Heart right ventricle (tissue), 16 donors: ENCODE measurements around the gene CHST12. TPM values are rescaled to one million over a fixed set of nuclear protein-coding genes. Genes with fewer than 3 reads are reported as not detected.

Experiments used
- ATAC-seq, 8 donors: fragments of 200-7000 bp; cut with Tn5 transposase; one replicate each; pipeline ENCODE4 v1.9.1; 2020; ENCODE audit warnings: mild to moderate bottlenecking in 8 of 8, moderate library complexity in 8 of 8, moderate number of reproducible peaks in 1 of 8
- DNase-seq, 2 donors: peaks; one replicate each; pipeline ENCODE4 v3.0.0-alpha.2; 2020
- H3K27ac ChIP-seq, 10 donors: fragments of 200-600 bp; sonication (generic) in 2 of 10; one replicate each; pipeline versions ENCODE4 v1.5.0 to v1.8.0; 2020 to 2022; ENCODE audit warnings: mild to moderate bottlenecking in 3 of 10
- H3K27me3 ChIP-seq, 7 donors: fragments of 200-600 bp; one replicate each; pipeline ENCODE4 v1.8.0; 2021 to 2022; ENCODE audit warnings: mild to moderate bottlenecking in 2 of 7
- H3K36me3 ChIP-seq, 9 donors: fragments of 200-600 bp; sonication (generic) in 1 of 9; one replicate each; pipeline versions ENCODE4 v1.5.0 to v1.8.0; 2020 to 2022; ENCODE audit warnings: mild to moderate bottlenecking in 2 of 9
- H3K4me1 ChIP-seq, 9 donors: fragments of 200-600 bp; sonication (generic) in 1 of 9; one replicate each; pipeline versions ENCODE4 v1.5.0 to v1.8.0; 2020 to 2022; ENCODE audit warnings: mild to moderate bottlenecking in 4 of 9
- H3K4me3 ChIP-seq, 10 donors: fragments of 200-600 bp; sonication (generic) in 2 of 10; one replicate each; pipeline versions ENCODE4 v1.5.0 to v1.8.0; 2020 to 2022; ENCODE audit warnings: mild to moderate bottlenecking in 7 of 10, moderate library complexity in 2 of 10
- H3K9me3 ChIP-seq, 11 donors: fragments of 200-600 bp in 10 of 11; sonication (generic) in 2 of 11; one replicate each; pipeline versions ENCODE4 v1.5.0 to v1.8.0; 2013 to 2022; ENCODE audit warnings: mild to moderate bottlenecking in 2 of 11, control low read depth in 1 of 11, moderate library complexity in 1 of 11
- WGBS, 2 donors: extraction: QIAGEN DNeasy Blood & Tissue Kit; methylation state at CpG; one replicate each; pipeline ENCODE4 v1.1.7; 2013; ENCODE audit warnings: inconsistent platforms in 1 of 2; 5-methylcytosine and 5-hydroxymethylcytosine counted together
- intact Hi-C, 10 donors: fragments of 100-400 bp; cut with DNase I; formaldehyde crosslinking; loops; one replicate each; pipeline versions ENCODE4 v1.11.1 to v1.14.2; 2022
- polyA plus RNA-seq, 2 donors: library from polyadenylated mRNA; stranded (reverse); fragments of 200-250 nt; gene quantifications; one replicate each; pipeline ENCODE4 v1.2.3, GENCODE V29; 2013
- total RNA-seq, 10 donors: library from RNA; stranded (reverse); fragmentation: NEBNext Ultra II Directional in 3 of 10; extraction: Animal tissue kit (Norgen Biotek cat#: 25700) in 3 of 10; gene quantifications; one replicate each; pipeline versions ENCODE4 v1.2.1 to v1.2.4, GENCODE V29; 2021 to 2023
- TF ChIP-seq, protein P1 (sequence below), 9 donors: fragments of 200-600 bp; sonication (generic) in 2 of 9; IDR thresholded peaks; one replicate each; pipeline versions ENCODE4 v1.5.0 to v1.8.0; 2021 to 2022; ENCODE audit warnings: antibody characterized with exemption in 9 of 9, mild to moderate bottlenecking in 5 of 9, moderate library complexity in 1 of 9
- donor health status: Arrhythmogenic right ventricular cardiomyopathy.
- donor health status: ischemic (EF 13 %, LVEDD 7.1; RV severe dilation, severe dysfunction).
- donor health status: healthy with polysubstance abuse.
- donor health status: DM: no; HTN: yes; CAD: no.
- donor health status: DM: no; HTN: no; CAD: no.
- donor health status: ischemic (EF 25% LVEDD 6.9; RV normal size, moderate dysfunction).
- donor health status: ischemic (EF 25% LVEDD 5.7; RV mildly dilated, moderate dysfunction).
- donor health status: healthy.
- donor health status: DM: yes; HTN: yes; CAD: no.
- donor health status: Ischemic cardiomyopathy.
- donor health status: ischemic (EF 35%, LVEDD 5.7; RV mildly dilated, moderate dysfunction).
- donor health status: nonischemic (EF 11% LVEDD 7.7; RV severe dilation, severe dysfunction).
- donor health status: DM: yes; HTN: yes; CAD: no.
- donor health status: PGD.
- donor health status: ischemic (EF 29% LVEDD 5.4; RV normal size, mild dysfunction).
- donor health status: nonischemic (EF 23%, LVEDD 6.1; RV moderate dilation, normal function).

Gene CHST12
- total and polyA plus RNA-seq, 12 donors, result 12.4 to 17.2 (median 14.0) TPM

DNA sequence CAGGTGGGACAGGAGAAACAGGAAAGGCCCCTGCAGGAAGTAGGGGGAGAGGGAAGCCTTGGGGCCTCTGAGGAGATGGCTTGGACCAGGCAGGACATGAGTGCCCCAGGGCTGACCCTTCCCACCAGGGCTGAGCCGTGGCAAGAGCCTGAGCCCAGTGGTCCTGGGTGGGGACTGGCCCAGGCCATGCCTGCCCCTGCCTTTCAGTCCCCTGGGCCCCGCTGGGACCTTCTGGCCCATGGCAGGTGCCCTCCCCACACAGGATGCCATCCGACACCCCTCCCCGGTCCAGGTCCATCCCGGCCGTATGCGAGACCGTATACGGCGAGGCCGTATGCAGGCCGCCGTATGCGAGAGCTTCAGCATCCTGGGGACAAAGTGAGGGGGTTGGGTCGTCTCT lies 70.8 kb downstream of the CHST12 start:
- intact Hi-C loops, result loop anchor here in 7 of 10 donors (5.0 to 10.0 kb wide), 6 partner anchors 48 to 889 kb away; partner anchors contain the start of genes BRAT1 (in 4 of the 7), IQCE (in 4 of the 7) and AMZ1 (in 2 of the 7)
- ATAC-seq, result no peak
- H3K27me3 ChIP-seq, result peaks cover 0 to 29% (median 5%) of the 10 kb centered on the region in 7 donors
- H3K36me3 ChIP-seq, result no peaks in the 10 kb centered on the region
- H3K27ac ChIP-seq, result no peak overlapping the region
- no peaks in the 10 kb centered on the region for H3K9me3 ChIP-seq
- H3K4me1 ChIP-seq, result peaks cover 19 to 46% (median 33%) of the 10 kb centered on the region in 9 donors
- DNase-seq, result no peak
- TF ChIP-seq, protein P1, sequence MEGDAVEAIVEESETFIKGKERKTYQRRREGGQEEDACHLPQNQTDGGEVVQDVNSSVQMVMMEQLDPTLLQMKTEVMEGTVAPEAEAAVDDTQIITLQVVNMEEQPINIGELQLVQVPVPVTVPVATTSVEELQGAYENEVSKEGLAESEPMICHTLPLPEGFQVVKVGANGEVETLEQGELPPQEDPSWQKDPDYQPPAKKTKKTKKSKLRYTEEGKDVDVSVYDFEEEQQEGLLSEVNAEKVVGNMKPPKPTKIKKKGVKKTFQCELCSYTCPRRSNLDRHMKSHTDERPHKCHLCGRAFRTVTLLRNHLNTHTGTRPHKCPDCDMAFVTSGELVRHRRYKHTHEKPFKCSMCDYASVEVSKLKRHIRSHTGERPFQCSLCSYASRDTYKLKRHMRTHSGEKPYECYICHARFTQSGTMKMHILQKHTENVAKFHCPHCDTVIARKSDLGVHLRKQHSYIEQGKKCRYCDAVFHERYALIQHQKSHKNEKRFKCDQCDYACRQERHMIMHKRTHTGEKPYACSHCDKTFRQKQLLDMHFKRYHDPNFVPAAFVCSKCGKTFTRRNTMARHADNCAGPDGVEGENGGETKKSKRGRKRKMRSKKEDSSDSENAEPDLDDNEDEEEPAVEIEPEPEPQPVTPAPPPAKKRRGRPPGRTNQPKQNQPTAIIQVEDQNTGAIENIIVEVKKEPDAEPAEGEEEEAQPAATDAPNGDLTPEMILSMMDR (IDR thresholded peaks at IDR 0.05), result no peak
- no peak overlapping the region for H3K4me3 ChIP-seq
- 76 to 84% methylated on average over 15 of the region's 15 CpGs for WGBS, 2 donors

DNA sequence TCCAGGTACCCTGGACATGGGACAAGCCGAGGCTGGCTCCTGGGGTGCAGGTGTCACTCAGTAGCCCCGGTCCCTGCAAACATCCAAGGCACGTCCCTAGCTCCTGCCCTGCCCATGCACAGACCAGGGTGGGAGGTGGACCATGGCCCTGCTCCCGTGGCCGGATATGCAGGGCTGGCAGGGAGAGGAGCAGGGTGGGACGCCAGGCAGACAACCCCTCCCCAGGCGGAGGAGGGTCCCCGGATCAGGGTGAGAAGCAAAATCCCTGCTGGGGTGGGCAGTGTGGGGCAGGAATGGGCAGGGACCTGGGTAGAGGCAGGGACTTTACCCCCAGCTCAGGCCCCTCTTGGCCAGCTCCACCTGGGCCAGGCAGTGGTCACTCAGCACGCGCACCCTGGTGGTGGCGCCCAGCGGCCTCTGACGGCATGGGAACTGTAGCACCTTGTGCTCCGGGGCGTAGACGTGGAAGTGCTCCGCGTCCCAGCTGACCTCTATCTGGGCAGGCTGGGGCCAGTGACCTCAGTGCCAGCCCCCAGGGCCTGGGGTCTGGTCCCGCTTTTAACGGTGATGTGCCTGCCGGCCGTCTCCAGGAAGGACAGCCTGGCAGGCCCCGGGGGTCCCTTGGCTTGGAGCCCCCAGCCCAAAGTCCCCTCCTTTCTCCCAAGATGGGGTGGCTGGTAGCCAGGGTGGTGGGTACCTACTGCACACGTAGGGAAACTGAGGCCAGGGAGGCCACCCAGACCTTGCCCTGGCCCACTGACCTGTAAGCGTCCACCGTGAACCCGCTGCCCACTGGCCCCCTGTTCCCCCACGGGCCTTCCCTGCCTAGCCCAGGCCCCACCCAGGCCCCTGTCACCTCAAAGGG lies 71.6 kb downstream of the CHST12 start:
- H3K27ac ChIP-seq, result no peak overlapping the region
- H3K4me3 ChIP-seq, result no peak overlapping the region
- TF ChIP-seq, protein P1 (IDR thresholded peaks at IDR 0.05), result no peak
- peaks cover 0 to 24% (median 7%) of the 10 kb centered on the region in 7 donors for H3K27me3 ChIP-seq
- WGBS, 2 donors, result 89 to 90% methylated on average over 28 of the region's 28 CpGs
- no peaks in the 10 kb centered on the region for H3K9me3 ChIP-seq
- ATAC-seq (no peak), DNase-seq (no peak)
- H3K36me3 ChIP-seq, result no peaks in the 10 kb centered on the region
- peaks cover 19 to 50% (median 33%) of the 10 kb centered on the region in 9 donors for H3K4me1 ChIP-seq
- intact Hi-C loops, result loop anchor here in 9 of 10 donors (5.0 to 10.0 kb wide), 9 partner anchors 42 to 890 kb away; partner anchors contain the start of genes BRAT1 (in 5 of the 9), IQCE (in 5 of the 9), AMZ1 (in 2 of the 9) and LFNG (in 1 of the 9)

DNA sequence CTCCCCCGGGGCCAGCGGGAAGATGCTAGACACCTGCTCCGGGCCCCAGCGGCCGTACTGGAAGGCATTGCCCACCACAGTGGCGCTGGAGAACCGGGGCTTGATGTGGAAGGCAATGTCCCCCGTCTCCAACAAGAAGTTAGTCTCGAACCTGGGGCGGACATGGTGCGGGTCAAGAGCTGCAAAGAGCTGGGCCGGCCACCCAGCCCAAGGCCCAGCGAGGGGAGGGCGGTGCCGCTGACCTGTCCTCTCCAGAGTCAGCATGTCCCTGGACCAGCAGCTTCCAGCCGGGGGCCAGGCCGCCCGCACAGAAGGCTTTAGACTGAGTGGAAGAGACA lies 72.2 kb downstream of the CHST12 start:
- Histone ChIP-seq H3K9me3 (no peaks in the 10 kb centered on the region), H3K4me3 (no peak overlapping the region), H3K4me1 (peaks cover 19 to 52% (median 36%) of the 10 kb centered on the region in 9 donors), H3K27me3 (peaks cover 0 to 19% (median 8%) of the 10 kb centered on the region in 7 donors), H3K27ac (no peak overlapping the region), H3K36me3 (no peaks in the 10 kb centered on the region)
- no peak for DNase-seq
- 95% methylated on average over 18 of the region's 18 CpGs for WGBS, 2 donors
- intact Hi-C loops, result loop anchor here in 9 of 10 donors (5.0 to 10.0 kb wide), 9 partner anchors 42 to 891 kb away; partner anchors contain the start of genes BRAT1 (in 5 of the 9), IQCE (in 5 of the 9), AMZ1 (in 2 of the 9) and LFNG (in 1 of the 9)
- TF ChIP-seq, protein P1 (IDR thresholded peaks at IDR 0.05), result no peak
- no peak for ATAC-seq

DNA sequence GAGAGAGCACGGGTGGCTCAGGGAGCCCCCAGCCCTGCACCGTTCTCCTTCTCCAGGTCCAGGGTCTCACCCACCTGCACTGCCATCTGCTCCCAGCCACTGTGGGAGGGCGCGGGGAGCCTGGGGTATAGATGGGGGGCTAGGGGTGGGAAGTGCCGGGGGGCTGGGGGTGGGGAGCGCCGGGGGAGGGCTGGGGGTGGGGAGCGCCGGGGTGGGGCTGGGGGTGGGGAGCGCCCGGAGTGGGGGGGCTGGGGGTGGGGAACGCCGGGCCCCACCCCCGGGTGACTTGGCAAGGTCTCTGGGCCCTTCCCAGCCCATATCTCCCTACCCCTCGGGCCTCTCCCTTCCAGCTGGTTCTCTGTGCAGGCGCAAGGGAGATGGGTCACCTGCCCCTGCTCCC lies 72.9 kb downstream of the CHST12 start, which contains the start of gene GRIFIN:
GRIFIN (minus strand) TSS at position 101 of the 400 bp plus-strand sequence; CDS start at position 86, 15 bp downstream.
- Histone ChIP-seq H3K4me3 (no peak within 1 kb of the TSS), H3K4me1 (peaks cover 17 to 45% (median 35%) of the 10 kb centered on the region in 9 donors), H3K36me3 (no peaks in the 10 kb centered on the region), H3K9me3 (no peaks in the 10 kb centered on the region), H3K27me3 (peaks cover 0 to 21% (median 8%) of the 10 kb centered on the region in 7 donors), H3K27ac (no peak within 1 kb of the TSS)
- intact Hi-C loops, result loop anchor here in 9 of 10 donors (5.0 to 10.0 kb wide), 9 partner anchors 41 to 891 kb away; partner anchors contain the start of genes BRAT1 (in 5 of the 9), IQCE (in 5 of the 9), AMZ1 (in 2 of the 9) and LFNG (in 1 of the 9)
- ATAC-seq (no peak), DNase-seq (no peak)
- TF ChIP-seq, protein P1 (IDR thresholded peaks at IDR 0.05), result no peak
- 79 to 82% methylated on average over 11 to 16 of the region's 16 CpGs for WGBS, 2 donors
